EH (cell line): ENCODE results near the gene ABCA5.

Experiments
- DNase-seq: peaks from one replicate; pipeline ENCODE4 v3.0.0-alpha.2; 2015; ENCODE audit warnings: low read depth

ABCA5 gene

DNA sequence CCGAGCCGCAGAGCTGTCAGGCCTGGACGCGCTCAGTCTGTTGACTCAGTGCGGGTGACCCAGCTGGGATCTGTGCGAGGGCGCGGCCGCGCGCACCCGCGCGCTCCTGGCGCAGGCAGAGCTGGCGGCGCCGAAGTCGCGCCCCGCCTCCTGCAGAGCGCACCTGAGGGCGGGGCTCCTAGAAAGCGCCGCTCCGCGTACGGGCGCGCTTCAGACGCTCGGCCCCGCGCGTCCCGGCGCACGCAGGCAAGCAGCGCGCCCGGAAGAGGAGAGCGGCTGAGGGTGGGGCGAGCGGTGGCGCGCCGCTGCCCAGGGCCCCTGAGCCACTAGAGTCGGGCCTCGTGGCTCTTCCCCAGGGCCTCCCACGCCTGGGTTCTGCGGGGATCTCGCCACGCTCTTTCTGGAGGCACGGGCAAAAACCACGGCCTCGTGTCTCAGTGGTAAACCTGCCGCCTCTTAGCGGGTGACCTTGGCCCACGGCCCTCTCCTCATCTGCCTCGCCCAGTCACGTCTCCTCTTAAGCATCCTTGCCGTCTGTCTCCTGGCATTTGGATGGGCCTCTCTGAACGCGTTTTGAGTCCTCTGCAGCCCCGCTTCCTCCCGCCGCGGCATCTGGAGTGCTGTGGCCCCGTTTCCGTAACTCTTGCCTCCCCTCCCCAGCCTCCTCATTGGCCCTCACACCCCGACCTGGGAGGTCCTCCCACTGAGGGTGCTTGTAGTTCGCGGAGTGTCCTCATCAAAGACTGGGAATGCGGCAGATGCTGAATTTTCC, at the start of gene ABCA5:
Gene ABCA5 (minus strand): TSS at position 74 of the 772 bp plus-strand sequence. CDS start 12,718 bp downstream, outside the sequence.
- DNase-seq = peak; percentile 84

DNA sequence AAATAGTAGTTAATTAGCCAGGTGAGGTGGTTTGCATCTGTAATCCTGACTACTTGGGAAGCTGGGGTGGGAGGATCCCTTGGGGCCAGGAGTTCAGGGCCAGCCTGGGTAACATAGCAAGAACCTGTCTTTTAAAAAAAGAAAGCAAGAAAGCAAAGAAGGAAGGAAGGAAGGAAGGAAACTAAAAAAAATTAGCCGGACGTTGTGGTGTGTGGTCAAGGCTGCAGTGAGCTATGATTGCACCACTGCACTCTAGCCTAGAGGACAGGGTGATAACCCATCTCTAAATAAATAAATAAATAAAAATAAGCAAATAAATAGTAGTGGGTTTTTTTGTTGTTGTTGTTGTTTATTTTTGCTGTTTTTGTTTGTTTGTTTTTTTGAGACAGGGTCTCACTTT, 48.3 kb upstream of the ABCA5 start:
- DNase-seq = no peak

DNA sequence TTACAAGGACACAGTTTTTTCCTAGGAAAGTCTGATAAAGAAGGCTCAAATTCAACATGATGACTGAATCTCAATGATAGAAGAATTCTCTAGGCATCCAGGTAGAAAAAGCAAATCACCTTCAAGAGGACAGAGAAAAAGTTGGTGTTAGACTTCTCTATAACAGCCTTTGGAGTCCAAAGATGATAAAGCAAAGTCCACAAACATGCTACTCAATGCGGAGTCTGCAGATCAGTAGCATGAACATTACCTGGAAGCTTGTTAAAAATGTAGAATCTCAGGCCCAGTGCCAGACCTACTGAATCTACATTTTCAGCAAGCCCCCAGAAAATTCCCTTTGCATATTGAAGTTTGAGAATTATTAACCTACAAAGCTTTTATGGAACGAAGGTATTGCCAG, 46.1 kb upstream of the ABCA5 start:
- DNase-seq = no peak

GRCh38 chr17:69367298-69367697, 40.4 kb upstream of the ABCA5 start:
- no peak for DNase-seq

- DNase-seq = no peak
Measured at GRCh38 chr17:69363488-69364210, 36.7 kb upstream of the ABCA5 start.

GRCh38 chr17:69361156-69361555, 34.2 kb upstream of the ABCA5 start:
- DNase-seq = no peak

DNA sequence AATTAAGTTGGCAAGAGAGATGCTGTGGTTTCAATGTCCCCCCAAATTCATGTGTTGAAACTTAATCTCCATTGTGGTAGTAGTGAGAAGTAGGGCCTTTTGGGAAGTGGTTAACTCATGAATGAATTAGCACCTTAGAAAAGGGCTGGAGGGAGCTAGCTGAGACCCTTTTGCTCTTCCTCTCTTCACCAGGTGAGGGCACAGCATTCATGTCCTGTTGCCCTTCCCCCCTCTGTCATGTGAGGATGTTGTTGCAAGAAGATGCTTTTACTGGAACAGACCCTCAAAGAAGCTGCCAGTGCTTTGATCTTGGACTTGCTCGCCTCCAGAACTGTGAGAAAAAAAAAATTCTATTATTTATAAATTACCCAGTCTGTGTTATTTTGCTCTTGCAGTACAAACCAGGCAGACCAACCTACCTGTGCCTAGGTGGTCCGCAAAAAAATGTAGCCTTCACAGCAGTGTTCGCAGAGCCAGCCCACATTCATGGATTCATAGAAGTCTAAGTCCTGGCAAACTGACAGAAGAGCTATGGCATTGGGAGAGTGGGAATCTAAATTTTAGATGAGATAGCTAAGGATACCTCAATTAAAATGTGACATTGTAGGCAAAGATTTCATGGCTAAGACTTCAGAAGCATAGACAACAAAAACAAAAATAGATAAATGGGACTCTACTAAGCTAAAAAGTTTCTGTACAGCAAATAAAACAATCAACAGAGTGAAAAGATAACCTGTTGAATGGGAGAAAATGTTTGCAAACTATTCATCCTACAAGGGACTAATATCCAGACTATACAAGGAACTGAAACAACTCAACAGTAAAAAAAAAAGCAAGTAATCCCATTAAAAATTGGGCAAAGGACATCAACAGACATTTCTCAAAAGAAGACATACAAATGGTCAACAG, 32.0 kb upstream of the ABCA5 start:
- DNase-seq = no peak

DNA sequence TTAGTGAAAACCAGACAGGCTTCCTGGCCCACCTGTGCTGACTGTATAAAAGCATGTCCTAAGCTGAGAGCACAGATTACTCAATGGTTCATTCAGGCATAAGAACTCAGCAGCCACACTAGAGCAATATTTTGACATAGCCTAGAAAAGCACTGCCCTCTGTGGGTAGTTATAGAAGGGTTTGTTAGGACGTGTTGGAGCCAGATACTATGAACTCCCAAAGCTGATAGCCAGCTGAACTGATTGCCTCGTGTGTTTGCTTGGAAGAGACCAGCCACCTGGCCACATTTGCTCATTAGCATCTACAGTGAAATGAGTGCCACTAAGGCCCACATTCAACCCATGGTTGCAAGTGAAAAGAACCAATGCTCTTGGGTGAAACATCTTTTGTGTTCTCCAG, 30.8 kb upstream of the ABCA5 start:
- DNase-seq = peak; percentile 0

DNA sequence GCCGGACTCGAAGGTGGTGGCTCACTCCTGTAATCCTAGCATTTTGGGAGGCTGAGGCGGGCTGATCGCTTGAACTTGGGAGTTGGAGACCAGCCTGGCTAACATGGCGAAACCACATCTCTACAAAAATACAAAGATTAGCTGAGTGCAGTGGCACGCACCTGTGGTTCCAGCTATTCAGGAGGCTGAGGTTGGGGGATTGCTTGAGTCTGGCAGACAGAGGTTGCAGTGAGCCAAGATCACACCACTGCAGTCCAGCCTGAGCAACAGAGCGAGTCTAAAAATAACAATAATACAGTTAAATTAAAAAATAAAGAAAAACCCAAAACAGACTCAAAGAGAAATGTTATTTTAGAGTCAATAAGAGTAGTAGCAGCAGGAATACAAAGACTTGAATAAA, 29.7 kb upstream of the ABCA5 start:
- DNase-seq = no peak

- no peak for DNase-seq
Measured at GRCh38 chr17:69350911-69351310, 24.0 kb upstream of the ABCA5 start.

GRCh38 chr17:69348429-69348828, 21.5 kb upstream of the ABCA5 start:
- no peak for DNase-seq

- DNase-seq = no peak
Measured at GRCh38 chr17:69346766-69347165, 19.8 kb upstream of the ABCA5 start.

DNA sequence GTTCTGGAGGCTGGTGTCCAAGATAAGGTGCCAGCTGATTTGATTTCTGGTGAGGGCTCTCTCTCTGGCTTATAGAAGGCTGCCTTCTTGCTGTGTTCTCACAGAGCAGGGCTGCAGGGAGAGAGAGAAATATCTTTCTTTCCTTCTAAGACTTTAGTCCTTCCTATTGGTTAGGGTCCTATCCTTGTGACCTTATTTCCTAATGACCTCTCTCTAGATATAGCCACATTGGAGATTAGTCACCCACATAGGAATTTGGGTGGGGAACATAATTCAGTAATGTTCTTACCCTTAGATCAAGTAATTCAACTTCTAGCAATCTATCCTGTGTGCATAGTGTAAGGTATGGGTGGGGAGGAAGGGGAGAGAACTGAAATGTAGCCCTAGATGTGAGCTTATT, 18.0 kb upstream of the ABCA5 start:
- no peak for DNase-seq

DNA sequence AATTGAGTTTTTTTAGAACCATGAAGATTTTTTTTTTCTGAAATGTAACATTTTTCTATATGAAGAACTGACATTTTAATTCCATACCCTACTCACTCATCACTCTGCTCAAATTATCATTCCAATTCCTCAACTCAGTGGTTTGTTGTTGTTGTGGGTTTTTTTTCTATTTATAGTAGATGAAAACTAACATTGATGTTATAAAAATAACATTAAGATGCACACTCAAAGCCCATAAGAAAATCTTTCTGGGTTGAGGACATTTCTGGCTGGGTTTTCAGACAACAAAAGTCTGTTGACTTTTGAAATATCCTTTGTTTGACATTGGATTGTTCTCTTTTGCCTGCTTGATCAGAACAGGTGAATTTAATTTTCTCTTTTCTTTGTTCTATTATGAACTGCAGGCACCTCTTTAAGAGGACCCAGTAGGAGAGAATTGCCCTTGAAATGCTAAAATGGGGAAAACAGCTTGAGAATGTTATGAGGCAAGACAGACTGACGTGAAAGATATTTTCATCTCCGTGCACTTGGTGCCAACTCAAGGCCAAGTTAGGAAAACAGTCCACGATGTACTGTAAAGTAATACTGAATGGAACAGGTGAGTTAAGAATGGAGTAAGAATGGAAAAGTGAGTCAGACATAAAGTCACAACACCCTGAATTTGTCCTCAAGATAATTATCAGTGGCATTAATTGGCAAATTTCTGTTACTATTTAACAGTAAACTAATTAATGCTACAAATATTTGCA, 16.1 kb upstream of the ABCA5 start:
- DNase-seq = no peak

GRCh38 chr17:69339937-69340336, 13.0 kb upstream of the ABCA5 start:
- no peak for DNase-seq

DNA sequence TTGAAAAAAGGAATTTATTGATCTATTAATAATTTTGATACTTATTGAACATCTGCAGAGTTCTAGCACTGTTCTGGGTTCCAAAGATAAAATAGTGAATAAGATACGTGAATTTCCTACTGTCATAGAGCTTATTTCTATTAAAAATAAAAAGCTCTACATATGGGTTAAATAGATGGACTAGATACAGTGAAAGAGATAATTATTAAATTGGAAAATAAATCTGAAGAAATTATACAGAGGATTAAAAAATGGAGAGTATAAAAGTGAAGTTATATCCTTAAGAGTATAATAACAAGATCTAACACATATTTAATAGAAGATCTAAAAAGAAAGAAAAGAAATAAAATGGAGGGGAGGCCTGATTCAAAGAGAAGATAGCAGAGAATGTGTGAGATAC, 10.1 kb upstream of the ABCA5 start:
- no peak for DNase-seq

GRCh38 chr17:69336580-69336979, 9.6 kb upstream of the ABCA5 start:
- no peak for DNase-seq

GRCh38 chr17:69335058-69335457, 8.1 kb upstream of the ABCA5 start:
- peak; percentile 13 for DNase-seq

GRCh38 chr17:69333561-69333960, 6.6 kb upstream of the ABCA5 start:
- no peak for DNase-seq

GRCh38 chr17:69331756-69332155, 4.8 kb upstream of the ABCA5 start:
- no peak for DNase-seq

DNA sequence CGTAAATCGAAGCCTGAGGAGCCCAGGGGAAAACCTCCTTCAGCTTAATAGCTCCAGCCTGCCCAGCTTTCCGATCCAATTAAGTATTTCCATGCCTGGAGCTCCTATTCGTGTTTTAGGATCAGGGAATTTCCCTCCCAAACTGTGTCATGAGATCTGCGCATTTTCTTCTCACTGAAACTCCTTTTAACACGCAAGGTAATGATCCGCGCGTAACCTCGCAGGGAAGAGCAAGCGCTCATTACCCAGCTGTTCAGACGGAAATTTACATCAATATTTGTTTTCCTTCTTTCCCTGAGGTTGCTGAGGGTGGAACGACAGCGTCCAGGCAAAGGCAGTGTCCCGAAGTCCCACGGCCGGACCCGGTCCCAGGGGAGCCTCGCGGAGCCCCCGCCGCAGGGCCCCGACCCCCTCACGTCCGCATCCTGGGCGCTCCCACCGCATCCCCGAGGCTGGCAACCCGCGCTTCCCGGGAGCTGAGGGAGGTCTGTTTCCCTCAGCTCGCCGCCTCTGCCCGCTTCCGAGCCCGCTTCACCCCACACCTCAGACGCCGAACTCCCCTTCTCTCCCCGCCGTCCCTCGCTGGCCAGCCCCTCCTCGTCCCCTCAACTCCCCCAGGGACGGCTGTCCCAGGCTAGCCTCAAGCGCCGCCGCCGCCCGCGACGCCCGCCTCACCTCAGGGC, 415 bp downstream of the ABCA5 start:
- peak; percentile 31 for DNase-seq
